ENCODE data around the gene PLN.

Gene PLN

DNA sequence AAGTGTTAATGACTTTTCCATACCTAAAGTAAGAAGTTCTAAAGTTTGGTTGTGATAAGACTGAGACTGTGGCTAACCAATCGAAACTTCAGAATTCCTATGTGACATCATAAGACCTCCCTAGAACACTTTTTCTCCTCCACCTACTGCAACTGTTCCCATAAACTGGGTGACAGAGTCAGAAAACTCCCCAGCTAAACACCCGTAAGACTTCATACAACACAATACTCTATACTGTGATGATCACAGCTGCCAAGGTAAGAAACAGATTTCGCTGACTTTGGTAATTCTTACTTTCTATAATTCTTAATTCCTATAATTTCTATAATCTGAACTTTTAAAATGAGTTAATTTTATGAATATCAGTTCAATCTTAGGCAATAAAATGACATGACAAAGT, at the start of gene PLN:
Gene PLN (plus strand): TSS at position 161 of the 400 bp plus-strand sequence. CDS start 10,626 bp downstream, outside the sequence.
- no peak for DNase-seq (ENCODE audit: low read depth in 2 of 2, low spot score in 1 of 2)

DNA sequence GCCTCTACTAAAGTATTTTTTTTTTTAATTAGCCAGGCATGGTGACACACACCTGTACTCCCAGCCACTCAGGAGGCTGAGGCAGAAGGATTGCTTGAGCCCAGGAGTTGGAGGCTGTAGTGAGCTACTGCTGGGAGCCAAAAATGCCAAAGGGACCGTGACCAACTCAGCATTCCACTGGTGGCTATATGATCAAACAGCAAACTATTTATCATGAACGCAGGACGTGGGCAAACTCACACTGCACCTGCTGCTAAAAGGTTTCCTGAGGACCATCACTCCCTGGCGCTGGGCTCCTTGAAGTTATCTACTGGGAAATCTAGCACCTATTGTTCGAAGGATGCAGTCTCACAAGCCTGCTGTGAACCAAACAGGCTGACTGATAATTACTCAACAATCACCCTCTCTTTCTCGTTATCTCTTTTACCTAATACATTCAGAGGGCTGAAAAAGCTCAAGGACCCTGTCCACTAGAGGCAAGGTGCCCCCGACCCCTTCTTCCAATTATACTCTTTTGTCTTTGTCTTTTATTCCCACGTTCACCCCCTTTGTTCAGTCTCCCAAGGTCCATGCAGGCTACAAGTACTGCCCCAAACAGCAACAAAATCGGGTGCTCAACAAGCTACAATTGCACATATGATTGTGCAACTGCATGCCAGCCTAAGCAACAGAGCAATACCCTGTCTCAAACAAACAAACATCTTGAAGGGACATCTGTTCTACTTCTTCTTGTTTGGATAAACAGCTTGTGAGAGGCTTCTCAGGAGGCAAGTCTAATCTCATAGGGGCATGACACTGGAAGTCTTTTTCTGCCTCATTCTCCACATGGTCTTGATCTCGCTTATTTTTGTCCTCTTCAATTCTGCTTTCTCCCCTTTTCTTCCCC, 47.7 kb upstream of the PLN start:
- DNase-seq (ENCODE audit: low read depth in 2 of 2, low spot score in 1 of 2), result no peak

DNA sequence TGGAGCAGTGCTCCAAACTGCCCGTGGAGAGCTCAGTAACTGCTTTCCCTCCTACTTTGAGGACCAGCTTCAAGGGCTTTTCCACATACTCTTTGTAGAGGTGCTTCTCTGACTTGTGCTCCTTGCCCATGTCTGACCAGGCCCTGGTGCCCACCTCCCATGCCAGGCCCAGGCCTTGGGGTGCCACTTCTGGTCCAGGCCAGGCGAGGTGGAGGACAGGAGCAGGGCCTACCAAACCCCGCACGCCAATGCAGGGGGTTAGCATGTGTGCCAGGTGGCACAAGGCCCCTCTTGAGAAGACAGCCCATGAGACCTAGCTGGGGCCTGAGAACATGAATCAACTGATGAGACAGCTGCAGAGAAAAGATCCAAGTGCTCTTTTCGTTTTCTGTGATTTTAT, 47.0 kb upstream of the PLN start:
- no peak for DNase-seq (ENCODE audit: low read depth in 2 of 2, low spot score in 1 of 2)

DNA sequence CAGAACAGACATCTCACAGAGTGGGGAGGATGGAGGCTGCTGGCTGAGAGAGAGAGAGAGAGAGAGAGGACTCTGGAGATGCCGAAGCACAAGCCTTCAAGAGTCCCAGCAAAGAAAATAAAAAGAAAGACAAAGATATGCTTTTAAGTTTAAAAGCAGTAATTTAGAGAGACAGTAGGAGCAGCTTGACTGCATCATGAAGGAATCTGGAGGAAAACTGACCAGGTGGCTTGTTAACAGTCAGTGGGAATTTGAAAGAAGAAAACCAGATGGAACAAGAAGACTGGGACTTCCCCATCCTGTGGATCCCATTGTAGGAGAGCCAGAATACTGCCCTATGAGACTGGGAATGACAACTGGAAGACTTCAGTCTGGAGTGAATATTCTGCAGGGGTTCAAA, 46.3 kb upstream of the PLN start:
- no peak for DNase-seq (ENCODE audit: low read depth in 2 of 2, low spot score in 1 of 2)

- DNase-seq (ENCODE audit: low read depth in 2 of 2, low spot score in 1 of 2), result no peak
These were observed 45.9 kb upstream of the PLN start for GRCh38 chr6:118502169-118502568.

GRCh38 chr6:118504611-118505010, 43.5 kb upstream of the PLN start:
- DNase-seq (ENCODE audit: low read depth in 2 of 2, low spot score in 1 of 2), result no peak

DNA sequence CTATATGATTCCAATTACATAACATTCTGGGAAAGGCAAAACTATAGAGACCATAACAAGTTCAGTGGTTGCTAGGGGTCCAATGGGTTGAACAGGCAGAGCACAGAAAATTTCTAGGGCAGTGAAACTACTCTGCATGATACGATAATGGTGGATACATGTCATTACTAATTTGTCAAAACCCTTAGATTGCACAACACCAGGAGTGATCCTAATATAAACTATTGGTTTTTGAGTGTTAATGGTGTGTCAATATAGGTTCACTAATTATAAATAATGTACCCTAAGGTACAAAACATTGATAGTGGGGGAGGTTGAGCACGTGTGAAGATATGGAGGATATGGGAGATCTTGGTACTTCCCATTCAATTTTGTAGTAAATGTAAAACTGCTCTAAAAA, 42.4 kb upstream of the PLN start:
- no peak for DNase-seq (ENCODE audit: low read depth in 2 of 2, low spot score in 1 of 2)

DNA sequence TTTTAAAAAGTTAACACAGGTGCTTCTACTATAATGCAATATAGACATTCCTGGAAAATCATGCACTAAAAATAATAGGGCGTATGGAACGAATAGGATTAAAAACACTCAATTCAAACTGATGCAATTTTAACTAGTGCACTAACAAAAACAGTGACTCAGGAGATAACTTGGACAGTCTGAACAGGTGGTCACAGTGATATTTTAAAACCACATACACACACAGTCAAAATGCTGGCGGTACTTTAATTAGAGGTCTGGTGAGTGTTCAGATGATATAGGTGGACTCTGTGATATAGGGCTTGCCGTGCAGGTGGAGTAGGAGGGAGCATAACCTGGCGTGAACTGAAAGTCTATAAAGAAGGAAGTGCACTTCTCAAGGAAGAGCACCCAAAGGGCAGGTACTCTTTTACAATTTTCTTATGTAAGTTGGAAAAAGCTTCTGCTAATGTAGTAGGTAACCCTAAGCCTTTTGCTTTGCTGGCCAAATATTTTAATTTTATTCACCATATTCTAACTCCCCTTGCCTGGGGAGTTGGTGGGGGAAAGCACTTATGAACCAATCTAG, 41.9 kb upstream of the PLN start:
- no peak for DNase-seq (ENCODE audit: low read depth in 2 of 2, low spot score in 1 of 2)

- no peak for DNase-seq (ENCODE audit: low read depth in 2 of 2, low spot score in 1 of 2)
These were observed 40.5 kb upstream of the PLN start for GRCh38 chr6:118507636-118508035.

DNA sequence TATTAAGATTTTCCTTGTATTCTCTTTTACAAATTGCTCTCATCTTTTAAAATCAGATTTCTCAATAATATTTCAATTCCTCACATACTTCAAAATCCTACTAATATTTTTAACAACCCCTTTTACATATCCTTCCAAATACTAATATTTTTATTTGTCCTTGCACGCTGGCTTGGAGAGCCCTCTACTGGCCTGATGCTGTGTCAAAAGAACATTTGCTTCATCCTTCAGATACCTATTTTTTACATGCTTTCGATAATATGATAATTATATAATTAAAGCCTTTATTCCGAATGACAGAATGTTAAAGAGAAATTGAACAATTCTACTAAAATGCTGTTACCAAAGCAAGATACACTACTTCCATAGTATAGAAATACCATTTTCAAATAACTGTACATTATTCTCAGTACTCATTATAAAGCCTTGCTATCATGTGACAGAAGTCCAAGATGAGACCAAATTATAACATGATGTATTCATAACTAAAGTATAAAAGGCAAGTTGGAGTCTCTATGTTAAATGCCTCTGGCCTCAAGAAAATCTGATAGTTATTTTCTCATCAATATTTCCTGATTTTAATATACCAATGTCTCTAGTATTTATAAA, 39.0 kb upstream of the PLN start:
- DNase-seq (ENCODE audit: low read depth in 2 of 2, low spot score in 1 of 2), result no peak

DNA sequence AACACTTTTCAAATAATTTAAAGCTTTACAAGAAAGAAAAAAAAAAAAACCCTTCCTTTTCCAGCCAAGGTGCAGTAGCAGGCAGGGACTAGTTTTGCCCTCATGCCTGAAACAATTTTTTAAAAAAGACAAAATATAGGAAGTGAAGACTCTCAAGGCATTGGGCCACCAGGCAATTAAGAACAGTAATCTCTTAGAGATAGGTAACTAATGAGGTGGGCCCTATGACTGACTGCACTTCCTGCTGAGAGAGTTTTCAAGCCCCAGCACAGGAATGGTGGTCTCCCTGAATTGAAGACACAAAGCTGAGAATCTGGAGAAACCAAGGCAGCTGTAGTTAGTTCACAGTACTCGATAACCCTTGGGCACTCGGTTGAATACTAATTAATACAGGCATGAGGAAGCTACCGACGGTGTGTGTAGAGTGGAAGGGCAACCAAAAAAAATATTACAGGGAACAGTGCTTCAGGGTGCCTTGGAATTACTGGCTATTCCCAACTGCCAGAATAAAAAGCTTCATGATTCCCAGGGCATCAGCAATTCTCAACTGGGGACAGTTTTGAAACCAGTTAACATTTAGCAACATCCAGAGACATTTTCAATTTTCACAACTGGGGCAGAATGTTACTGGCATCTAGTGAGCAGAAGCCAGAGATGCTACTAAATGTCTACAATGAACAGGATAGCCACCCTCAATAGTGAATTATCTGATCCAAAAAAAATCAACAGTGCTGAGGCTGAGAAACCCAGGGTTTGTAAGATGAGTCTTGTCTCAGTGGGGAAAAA, 36.0 kb upstream of the PLN start:
- DNase-seq (ENCODE audit: low read depth in 2 of 2, low spot score in 1 of 2), result no peak

GRCh38 chr6:118514689-118515088, 33.4 kb upstream of the PLN start:
- DNase-seq (ENCODE audit: low read depth in 2 of 2, low spot score in 1 of 2), result no peak

GRCh38 chr6:118522422-118522821, 25.7 kb upstream of the PLN start:
- no peak for DNase-seq (ENCODE audit: low read depth in 2 of 2, low spot score in 1 of 2)

- no peak for DNase-seq (ENCODE audit: low read depth in 2 of 2, low spot score in 1 of 2)
These were observed 24.9 kb upstream of the PLN start for GRCh38 chr6:118523216-118523615.

DNA sequence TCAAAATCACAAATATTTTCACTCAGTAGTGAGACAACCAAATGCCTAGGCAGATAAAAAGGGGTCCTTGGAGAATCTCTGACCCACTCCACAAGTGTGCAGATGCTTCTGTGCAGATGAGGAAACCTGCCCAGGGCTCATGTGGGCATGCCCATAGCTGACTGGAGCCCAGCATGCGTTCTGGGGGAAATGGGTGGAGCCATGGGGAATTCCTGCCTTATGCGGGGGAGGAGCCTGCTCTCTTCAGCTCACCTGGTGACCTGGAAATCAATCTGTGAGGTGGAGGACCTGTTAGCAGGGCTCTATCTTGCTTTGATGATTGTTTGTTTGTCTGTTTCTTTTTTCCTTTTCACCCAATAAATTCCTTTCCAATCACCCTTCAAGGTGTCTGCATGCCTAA, 23.4 kb upstream of the PLN start:
- no peak for DNase-seq (ENCODE audit: low read depth in 2 of 2, low spot score in 1 of 2)

GRCh38 chr6:118525913-118526780, 21.9 kb upstream of the PLN start:
- no peak for DNase-seq (ENCODE audit: low read depth in 2 of 2, low spot score in 1 of 2)

DNA sequence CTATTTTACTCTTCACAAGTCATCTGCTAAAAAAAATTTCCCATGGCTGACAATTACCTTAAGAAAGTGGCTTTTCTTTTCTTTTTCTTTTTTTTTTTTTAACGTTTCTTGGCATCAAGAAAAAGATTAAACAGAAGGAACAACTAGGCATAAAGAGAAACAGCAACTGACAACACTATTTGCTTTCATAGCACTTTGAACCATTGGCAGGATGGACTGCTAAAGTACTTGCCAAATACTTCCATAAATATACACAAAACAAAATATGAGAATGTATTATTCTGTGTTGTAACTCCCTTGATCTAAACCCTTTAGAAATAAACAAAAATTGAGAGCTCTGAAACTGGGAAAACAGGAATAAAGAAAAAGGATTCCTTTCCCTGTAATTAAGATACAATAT, 20.0 kb upstream of the PLN start:
- DNase-seq (ENCODE audit: low read depth in 2 of 2, low spot score in 1 of 2), result no peak

DNA sequence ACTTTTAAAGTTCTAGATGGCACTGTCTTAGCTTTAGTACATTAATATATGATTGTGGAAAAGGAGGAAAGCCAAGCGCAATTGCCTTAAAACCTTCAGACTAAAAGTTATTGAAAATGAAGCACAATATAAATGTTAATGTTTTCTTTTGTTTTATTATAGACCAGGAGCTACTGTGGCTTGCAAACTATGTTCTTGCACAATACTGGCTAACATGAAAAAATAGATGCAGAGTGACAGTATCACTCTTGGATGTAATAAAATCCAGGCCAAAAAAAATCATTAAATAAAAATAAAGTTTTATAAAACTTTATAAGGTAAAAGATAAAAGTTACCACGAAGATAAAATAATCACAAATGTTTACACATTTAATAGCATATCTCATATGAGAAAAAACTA, 18.3 kb upstream of the PLN start:
- DNase-seq (ENCODE audit: low read depth in 2 of 2, low spot score in 1 of 2), result no peak

DNA sequence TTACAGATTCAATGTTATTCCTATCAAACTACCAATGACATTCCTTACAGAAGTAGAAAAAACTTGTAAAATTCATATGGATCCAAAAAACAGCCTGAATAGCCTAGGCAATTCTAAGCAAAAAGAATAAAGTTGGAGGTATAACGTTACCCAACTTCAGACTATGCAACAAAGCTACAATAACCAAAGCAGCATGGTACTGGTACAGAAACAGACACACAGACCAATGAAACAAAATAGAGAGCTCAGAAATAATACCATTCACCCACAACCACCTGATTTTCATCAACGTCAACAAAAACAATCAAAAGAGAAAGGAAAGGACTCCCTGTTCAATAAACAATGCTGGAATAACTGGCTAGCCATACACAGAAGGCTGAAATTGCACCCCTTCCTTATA, 17.2 kb upstream of the PLN start:
- DNase-seq (ENCODE audit: low read depth in 2 of 2, low spot score in 1 of 2), result no peak

DNA sequence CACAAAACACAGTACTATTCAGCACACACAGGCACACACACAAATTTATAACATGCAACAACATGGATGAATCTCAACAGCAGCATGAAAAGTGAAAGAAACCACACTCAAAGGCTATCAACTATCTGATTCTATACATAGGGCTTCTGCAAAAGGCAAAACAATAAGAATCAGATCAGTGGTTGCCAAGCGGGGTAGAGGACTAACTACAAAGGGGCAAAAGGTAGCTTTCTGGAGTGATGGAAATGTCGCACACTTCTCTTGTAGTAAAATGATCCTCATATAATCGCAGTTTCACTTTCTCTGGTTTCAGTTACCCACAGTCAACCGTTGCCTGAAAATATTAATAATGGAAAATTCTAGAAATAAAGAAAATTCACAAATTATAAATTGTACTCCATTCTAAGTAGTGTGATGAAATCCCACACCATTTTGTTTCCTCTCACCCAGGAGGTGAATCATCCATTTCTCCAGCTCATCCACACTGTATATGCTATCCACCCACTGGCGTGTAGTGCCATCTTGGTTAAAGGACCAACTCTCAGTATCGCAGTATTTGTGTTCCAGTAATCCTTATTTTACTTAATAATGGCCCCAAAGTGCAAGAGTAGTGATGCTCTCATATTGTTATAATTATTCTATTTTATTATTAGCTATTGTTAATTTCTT, 12.8 kb upstream of the PLN start:
- DNase-seq (ENCODE audit: low read depth in 2 of 2, low spot score in 1 of 2), result no peak

Data from stimulated activated CD8-positive, alpha-beta memory T cell treated with anti-CD3 and anti-CD28 coated beads, Interleukin-4, amount 100 ng/mL, for 1 hour (primary cell).